AML-193 (cell line): ENCODE measurements around the gene TAS1R1.

Experiments used
- DNase-seq, 2 experiments: peaks; one replicate each; lab custom pipeline; 2025; lab: John Stamatoyannopoulos, UW

The TAS1R1 gene

GRCh38 chr1:6572653-6573383, 17.7 kb downstream of the TAS1R1 start:
- DNase-seq = no peak

GRCh38 chr1:6574025-6574620, 19.0 kb downstream of the TAS1R1 start:
- no peak for DNase-seq

GRCh38 chr1:6574818-6575217, 19.7 kb downstream of the TAS1R1 start:
- no peak for DNase-seq

GRCh38 chr1:6577831-6578525, 22.9 kb downstream of the TAS1R1 start:
- no peak for DNase-seq

- no peak for DNase-seq
Measured at GRCh38 chr1:6578624-6579373, 23.7 kb downstream of the TAS1R1 start.

- peak; percentile 94 to 97 for DNase-seq
Measured at GRCh38 chr1:6579374-6580118, 24.4 kb downstream of the TAS1R1 start, which contains the start of gene ZBTB48. Gene ZBTB48 (plus strand): TSS chr1:6579994. CDS start chr1:6580610, 616 bp downstream.

- DNase-seq = peak; percentile 48 to 53
Measured at GRCh38 chr1:6580119-6580592, 25.0 kb downstream of the TAS1R1 start.

- DNase-seq = peak; percentile 18 to 27
Measured at GRCh38 chr1:6580593-6581409, 25.7 kb downstream of the TAS1R1 start.

GRCh38 chr1:6581561-6582305, 26.6 kb downstream of the TAS1R1 start:
- DNase-seq = peak; percentile 85 to 87

GRCh38 chr1:6582370-6582769, 27.3 kb downstream of the TAS1R1 start:
- DNase-seq = no peak

GRCh38 chr1:6584126-6585080, 29.3 kb downstream of the TAS1R1 start:
- no peak for DNase-seq

- DNase-seq = no peak
Measured at GRCh38 chr1:6585081-6585722, 30.1 kb downstream of the TAS1R1 start.

- DNase-seq = no peak
Measured at GRCh38 chr1:6585841-6586240, 30.7 kb downstream of the TAS1R1 start.

GRCh38 chr1:6586404-6586816, 31.3 kb downstream of the TAS1R1 start:
- DNase-seq = no peak

GRCh38 chr1:6587261-6588005, 32.3 kb downstream of the TAS1R1 start:
- DNase-seq = no peak

- no peak for DNase-seq
Measured at GRCh38 chr1:6588128-6588892, 33.2 kb downstream of the TAS1R1 start.
